ENCODE data around the gene AFAP1.
A peak's percentile ranks its signal among the peaks of the same experiment; 100 is the strongest.
"Not testable (repeated sequence)": the region's sequence is repeated elsewhere in the genome, so short reads cannot be mapped to it uniquely, and the experiment has no call there.

Gene AFAP1

GRCh38 chr4:7947927-7948326, 8.3 kb upstream of the AFAP1 start:
- DNase-seq = no peak

GRCh38 chr4:7945709-7946380, 6.2 kb upstream of the AFAP1 start:
- DNase-seq = no peak

- no peak for DNase-seq
Measured at GRCh38 chr4:7944599-7945220, 5.0 kb upstream of the AFAP1 start.

- DNase-seq = not testable (repeated sequence)
Measured at GRCh38 chr4:7943688-7944087, 4.0 kb upstream of the AFAP1 start.

GRCh38 chr4:7943211-7943610, 3.5 kb upstream of the AFAP1 start:
- DNase-seq = no peak

- no peak for DNase-seq
Measured at GRCh38 chr4:7941965-7942496, 2.4 kb upstream of the AFAP1 start.

GRCh38 chr4:7941111-7941964, 1.7 kb upstream of the AFAP1 start:
- DNase-seq = no peak

GRCh38 chr4:7938609-7939376, 868 bp downstream of the AFAP1 start:
- DNase-seq = no peak

GRCh38 chr4:7938266-7938608, 1.4 kb downstream of the AFAP1 start:
- DNase-seq = peak in 1 of 51 donors; percentile 47

- DNase-seq = no peak
Measured at GRCh38 chr4:7937006-7937405, 2.7 kb downstream of the AFAP1 start.

GRCh38 chr4:7933651-7934510, 5.8 kb downstream of the AFAP1 start:
- DNase-seq = no peak

GRCh38 chr4:7932287-7932686, 7.4 kb downstream of the AFAP1 start:
- no peak for DNase-seq

GRCh38 chr4:7929118-7929951, 10.3 kb downstream of the AFAP1 start:
- DNase-seq = peak in 7 of 51 donors; percentile 11 to 31 (median 23)

- DNase-seq = no peak
Measured at GRCh38 chr4:7928711-7929110, 10.9 kb downstream of the AFAP1 start.

- no peak for DNase-seq
Measured at GRCh38 chr4:7926822-7927221, 12.8 kb downstream of the AFAP1 start.

- no peak for DNase-seq
Measured at GRCh38 chr4:7924570-7924969, 15.1 kb downstream of the AFAP1 start.

- no peak for DNase-seq
Measured at GRCh38 chr4:7924163-7924562, 15.5 kb downstream of the AFAP1 start.

- DNase-seq = no peak
Measured at GRCh38 chr4:7922466-7922865, 17.2 kb downstream of the AFAP1 start.

- DNase-seq = no peak
Measured at GRCh38 chr4:7918981-7919380, 20.7 kb downstream of the AFAP1 start.

GRCh38 chr4:7918187-7918586, 21.5 kb downstream of the AFAP1 start:
- not testable (repeated sequence) for DNase-seq

All from hypothalamus (tissue), 51 donors.